GM21515 (cell line): Measurements from ENCODE around the gene THSD1.
"Not testable (repeated sequence)": the region's sequence is repeated elsewhere in the genome, so short reads cannot be mapped to it uniquely, and the experiment has no call there.

ENCODE experiments used
- ATAC-seq: cut with Tn5 transposase; IDR thresholded peaks from one replicate; pipeline ENCODE4 v1.9.1; 2021; ENCODE audit not compliant: unreplicated experiment

Gene THSD1

GRCh38 chr13:52356327-52356726 is 49.6 kb downstream of the THSD1 start:
- no peak for ATAC-seq

- no peak for ATAC-seq
Observed at GRCh38 chr13:52353193-52353592, 52.8 kb downstream of the THSD1 start.

- ATAC-seq = no peak
Observed at GRCh38 chr13:52348983-52349780, 56.8 kb downstream of the THSD1 start.

- ATAC-seq = no peak
Observed at GRCh38 chr13:52348071-52348470, 57.9 kb downstream of the THSD1 start.

GRCh38 chr13:52345631-52346251 is 60.2 kb downstream of the THSD1 start:
- no peak for ATAC-seq

GRCh38 chr13:52345048-52345447 is 60.9 kb downstream of the THSD1 start:
- ATAC-seq = no peak

GRCh38 chr13:52344108-52344507 is 61.9 kb downstream of the THSD1 start:
- ATAC-seq = no peak

GRCh38 chr13:52342203-52342602 is 63.8 kb downstream of the THSD1 start:
- not testable (repeated sequence) for ATAC-seq

GRCh38 chr13:52337828-52338455 is 68.0 kb downstream of the THSD1 start:
- not testable (repeated sequence) for ATAC-seq

- not testable (repeated sequence) for ATAC-seq
Observed at GRCh38 chr13:52334107-52334506, 71.9 kb downstream of the THSD1 start.

- ATAC-seq = not testable (repeated sequence)
Observed at GRCh38 chr13:52331844-52332243, 74.1 kb downstream of the THSD1 start.
